ENCODE measurements around the gene DIAPH3. TPM values are rescaled to one million over a fixed set of nuclear protein-coding genes. Genes with fewer than 3 reads are reported as not detected.
A peak's percentile ranks its signal among the peaks of the same experiment; 100 is the strongest.

Gene DIAPH3
- total RNA-seq, 2 donors from 2014 or later, result 23.6 to 25.7 TPM

GRCh38 chr13:60169239-60170031 lies 5.7 kb upstream of the DIAPH3 start:
- 86 to 89% methylated on average over 1 to 3 of the region's 3 CpGs for WGBS, 2 experiments (ENCODE audit: insufficient coverage in 1 of 2, insufficient read length in 1 of 2)
- H3K27me3 Mint-ChIP-seq (ENCODE audit: insufficient read depth), result peaks cover 45% of the 10 kb centered on the region
- peak; percentile 54 for TF ChIP-seq CTCF (conservative IDR thresholded peaks at IDR 0.05)

GRCh38 chr13:60167121-60167520 lies 3.4 kb upstream of the DIAPH3 start:
- 85% methylated on average over 3 of the region's 3 CpGs; no CpG with 5 or more reads in 1 of the 2 experiments for WGBS, 2 experiments (ENCODE audit: insufficient coverage in 1 of 2, insufficient read length in 1 of 2)

More at GRCh38 chr13:60169239-60170031, 5.7 kb upstream of the DIAPH3 start:
- no peak overlapping the region for H3K27ac ChIP-seq (ENCODE audit: low read depth, low read length)
- DNase-seq, result no peak
- H3K9me3 ChIP-seq (ENCODE audit: control insufficient read depth, low read length), result no peaks in the 10 kb centered on the region
- Mint-ChIP-seq H3K27ac (no peak overlapping the region), H3K4me1 (peaks cover 38% of the 10 kb centered on the region), H3K9me3 (no peaks in the 10 kb centered on the region), H3K4me3 (no peak overlapping the region), H3K36me3 (ENCODE audit: low read depth) (no peaks in the 10 kb centered on the region)
- no peak overlapping the region for H3K4me3 ChIP-seq (ENCODE audit: low read length)
- H3K27me3 ChIP-seq (ENCODE audit: control insufficient read depth, insufficient read depth, low read length, poor library complexity, severe bottlenecking), result peaks cover 19% of the 10 kb centered on the region
- peaks cover 19% of the 10 kb centered on the region for H3K4me1 ChIP-seq (ENCODE audit: control insufficient read depth, insufficient read depth, low read length)
- no peaks in the 10 kb centered on the region for H3K36me3 ChIP-seq (ENCODE audit: control insufficient read depth, insufficient read depth, low read length)
- no peak overlapping the region for H3K9ac ChIP-seq (ENCODE audit: extremely low read depth, low read length, poor library complexity, severe bottlenecking)

More at GRCh38 chr13:60167121-60167520, 3.4 kb upstream of the DIAPH3 start:
- Histone ChIP-seq H3K4me1 (ENCODE audit: control insufficient read depth, insufficient read depth, low read length) (peaks cover 19% of the 10 kb centered on the region), H3K9ac (ENCODE audit: extremely low read depth, low read length, poor library complexity, severe bottlenecking) (no peak overlapping the region), H3K36me3 (ENCODE audit: control insufficient read depth, insufficient read depth, low read length) (no peaks in the 10 kb centered on the region), H3K27me3 (ENCODE audit: control insufficient read depth, insufficient read depth, low read length, poor library complexity, severe bottlenecking) (peaks cover 8% of the 10 kb centered on the region), H3K27ac (ENCODE audit: low read depth, low read length) (no peak overlapping the region), H3K4me3 (ENCODE audit: low read length) (no peak overlapping the region), H3K9me3 (ENCODE audit: control insufficient read depth, low read length) (no peaks in the 10 kb centered on the region)
- no peak for DNase-seq
- H3K27me3 Mint-ChIP-seq (ENCODE audit: insufficient read depth), result peaks cover 31% of the 10 kb centered on the region
- H3K9me3 Mint-ChIP-seq, result no peaks in the 10 kb centered on the region
- H3K36me3 Mint-ChIP-seq (ENCODE audit: low read depth), result no peaks in the 10 kb centered on the region
- peaks cover 37% of the 10 kb centered on the region for H3K4me1 Mint-ChIP-seq
- no peak overlapping the region for H3K27ac Mint-ChIP-seq
- TF ChIP-seq CTCF (conservative IDR thresholded peaks at IDR 0.05), result no peak
- no peak overlapping the region for H3K4me3 Mint-ChIP-seq

Measured in endodermal cell (in vitro differentiated cells).